Skeletal muscle tissue (tissue), 4 donors: ENCODE data around the gene FAM25G. TPM values are rescaled to one million over a fixed set of nuclear protein-coding genes. Genes with fewer than 3 reads are reported as not detected.
"Not testable (repeated sequence)": the region's sequence is repeated elsewhere in the genome, so short reads cannot be mapped to it uniquely, and the experiment has no call there.

Experiments used
- H3K27ac ChIP-seq: one replicate; pipeline ENCODE4 v1.7.0; 2013; ENCODE audit warnings: mild to moderate bottlenecking, low read depth, low read length, inconsistent platforms
- H3K27me3 ChIP-seq, 3 donors: one replicate each; pipeline ENCODE4 v1.7.0; 2013; ENCODE audit warnings: low read length in 3 of 3; ENCODE audit not compliant: control insufficient read depth in 3 of 3, insufficient read depth in 3 of 3
- H3K36me3 ChIP-seq, 3 donors: one replicate each; pipeline ENCODE4 v1.7.0; 2013; ENCODE audit warnings: low read length in 3 of 3; ENCODE audit not compliant: control insufficient read depth in 3 of 3, insufficient read depth in 3 of 3
- H3K4me1 ChIP-seq, 3 donors: one replicate each; pipeline ENCODE4 v1.7.0; 2013; ENCODE audit warnings: low read length in 3 of 3, mild to moderate bottlenecking in 3 of 3; ENCODE audit not compliant: control insufficient read depth in 3 of 3, insufficient read depth in 3 of 3
- H3K4me3 ChIP-seq, 3 donors: one replicate each; pipeline ENCODE4 v1.7.0; 2013; ENCODE audit warnings: low read length in 3 of 3
- H3K9ac ChIP-seq, 3 donors: one replicate each; pipeline ENCODE4 v1.7.0; 2013; ENCODE audit warnings: low read length in 3 of 3, mild to moderate bottlenecking in 3 of 3, moderate library complexity in 2 of 3, low read depth in 1 of 3
- H3K9me3 ChIP-seq, 3 donors: one replicate each; pipeline ENCODE4 v1.7.0; 2013; ENCODE audit warnings: low read length in 3 of 3; ENCODE audit not compliant: control insufficient read depth in 3 of 3
- total RNA-seq: library from RNA; depleted of rRNA; stranded (reverse); fragments of >200 nt; gene quantifications from one replicate; pipeline ENCODE4 v1.2.3, GENCODE V29; 2014
- donor health status: Osteomylitis.

FAM25G gene
- total RNA-seq, result not detected

DNA sequence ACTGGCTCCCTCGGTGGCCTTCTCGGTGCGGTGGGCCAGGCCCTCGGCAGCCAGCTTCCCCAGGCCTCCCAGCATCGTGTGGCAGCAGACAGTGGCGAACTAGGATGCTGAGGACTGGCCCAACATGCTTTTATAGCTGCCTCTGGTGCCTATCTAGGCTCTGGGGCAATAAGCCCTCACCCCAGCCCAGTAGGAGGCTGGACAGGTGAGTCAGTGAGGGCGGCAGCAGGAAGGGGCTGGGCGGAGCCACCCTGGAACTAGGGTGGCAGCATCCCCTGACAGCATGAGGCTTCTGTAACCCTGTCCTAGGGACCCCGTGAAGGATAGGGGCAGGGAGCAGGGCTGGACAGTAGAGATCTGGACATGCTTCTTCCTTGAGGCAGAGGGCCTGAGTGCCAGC, at the start of gene FAM25G:
Gene FAM25G, minus strand, starts transcription at position 101 of the 400 bp plus-strand sequence. Its CDS starts 26 bp downstream, at position 75.
- not testable (repeated sequence) for H3K36me3 ChIP-seq, H3K4me3 ChIP-seq, H3K27me3 ChIP-seq, H3K4me1 ChIP-seq, H3K27ac ChIP-seq, H3K9me3 ChIP-seq, H3K9ac ChIP-seq

DNA sequence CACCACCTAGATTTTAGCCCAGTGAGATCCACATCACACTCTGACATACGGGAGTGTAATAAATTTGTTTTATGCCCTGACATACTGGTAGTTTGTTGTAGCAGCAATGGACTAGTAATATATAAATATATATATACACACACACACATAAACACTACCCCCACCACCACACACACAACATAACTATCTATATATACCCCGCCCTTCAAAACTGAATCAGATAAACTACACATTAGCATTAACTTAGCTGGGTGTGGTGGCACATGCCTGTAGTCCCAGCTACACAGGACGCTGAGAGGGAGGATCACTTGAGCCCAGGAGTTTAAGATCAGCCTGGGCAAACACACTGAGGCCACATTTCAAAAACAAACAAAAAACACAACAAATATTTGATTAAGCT, 44.9 kb upstream of the FAM25G start:
- not testable (repeated sequence) for H3K4me1 ChIP-seq, H3K27ac ChIP-seq, H3K9ac ChIP-seq, H3K27me3 ChIP-seq, H3K36me3 ChIP-seq, H3K9me3 ChIP-seq, H3K4me3 ChIP-seq

DNA sequence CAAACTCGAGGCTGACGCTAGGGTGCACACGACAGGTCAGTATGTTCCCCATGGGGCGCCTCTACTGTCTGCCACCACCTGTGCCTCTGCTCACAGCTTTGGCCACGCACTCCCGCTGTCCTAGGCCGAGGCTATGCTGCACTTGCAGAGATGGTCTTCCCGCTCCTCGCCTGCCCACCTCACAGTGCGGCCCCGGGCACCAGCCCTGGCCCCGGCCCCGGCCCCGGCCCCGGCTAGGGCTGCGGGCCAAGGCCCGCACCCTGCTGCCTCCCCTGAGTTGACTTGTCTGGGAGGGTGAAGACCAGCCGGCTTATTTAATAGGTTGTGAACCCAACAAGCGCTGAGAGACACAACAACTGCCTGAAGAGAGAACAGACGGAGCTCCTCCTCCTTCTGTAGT, 32.0 kb upstream of the FAM25G start, which contains the start of gene AGAP9:
Gene AGAP9, minus strand, starts transcription at position 164 of the 400 bp plus-strand sequence. Its CDS starts 112 bp downstream, at position 52.
- H3K9ac ChIP-seq, H3K4me3 ChIP-seq, H3K9me3 ChIP-seq, H3K4me1 ChIP-seq, H3K27me3 ChIP-seq, H3K27ac ChIP-seq, H3K36me3 ChIP-seq: not testable (repeated sequence)

DNA sequence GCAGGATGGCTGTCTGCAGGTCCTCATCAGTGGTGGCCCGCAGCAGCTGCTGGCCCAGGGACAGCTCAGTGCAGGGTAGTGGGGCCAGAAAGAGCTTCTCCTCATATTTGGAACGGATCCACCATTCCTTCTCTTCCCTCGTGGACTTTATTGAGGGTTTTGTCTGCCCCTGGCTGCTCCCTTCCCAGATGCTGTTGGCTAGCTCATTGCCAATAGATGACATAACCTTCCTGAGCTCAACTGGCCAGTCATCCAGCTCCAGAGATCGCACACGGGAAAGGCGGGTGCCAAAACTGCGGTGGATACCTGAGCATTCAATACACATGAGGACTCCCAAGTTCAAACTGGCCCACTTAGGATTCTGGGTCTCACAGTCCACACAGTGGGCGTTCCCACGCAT, 10.8 kb upstream of the FAM25G start:
- H3K27ac ChIP-seq, H3K4me3 ChIP-seq, H3K27me3 ChIP-seq, H3K36me3 ChIP-seq, H3K9ac ChIP-seq, H3K9me3 ChIP-seq, H3K4me1 ChIP-seq: not testable (repeated sequence)

DNA sequence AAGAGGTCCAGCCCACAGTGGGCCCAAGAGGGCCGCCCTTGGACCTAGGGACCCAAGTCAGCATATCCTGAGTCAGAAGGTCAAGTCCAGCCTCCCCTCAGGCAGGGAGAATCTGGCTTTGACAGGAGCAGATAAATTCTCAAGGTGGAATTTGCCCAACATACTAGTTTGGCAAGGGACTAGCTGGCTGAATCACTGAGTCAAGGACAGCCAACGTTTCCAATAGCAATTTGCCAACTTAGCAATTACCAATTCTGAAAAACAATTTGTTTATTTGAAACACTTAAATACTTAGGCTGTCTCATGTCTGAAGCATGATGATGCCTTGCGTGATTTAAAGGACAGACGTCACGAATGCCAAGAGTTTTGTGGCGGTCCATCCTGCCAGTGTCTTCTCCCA, 2.7 kb upstream of the FAM25G start:
- not testable (repeated sequence) for H3K4me3 ChIP-seq, H3K36me3 ChIP-seq, H3K27me3 ChIP-seq, H3K9me3 ChIP-seq, H3K27ac ChIP-seq, H3K4me1 ChIP-seq, H3K9ac ChIP-seq

DNA sequence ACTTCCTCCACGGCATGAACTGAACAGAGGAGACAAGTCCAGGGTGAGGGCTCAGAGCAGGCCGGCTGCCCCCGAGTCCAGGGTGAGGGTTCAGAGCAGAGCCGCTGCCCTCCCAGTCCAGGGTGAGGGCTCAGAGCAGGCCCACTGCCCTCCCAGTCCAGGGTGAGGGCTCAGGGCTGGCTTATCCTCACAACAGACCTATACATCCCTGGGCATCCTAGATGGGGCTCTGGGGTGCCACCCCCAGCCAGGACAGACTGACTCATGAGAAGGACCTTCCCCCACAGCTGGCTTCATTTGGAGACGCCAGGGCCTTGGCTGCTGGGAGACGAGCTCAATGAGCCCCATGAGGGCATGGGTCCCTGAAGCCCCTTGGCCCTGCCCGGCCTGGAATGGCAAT, 1.9 kb downstream of the FAM25G start:
- H3K4me3 ChIP-seq, H3K27ac ChIP-seq, H3K9me3 ChIP-seq, H3K36me3 ChIP-seq, H3K27me3 ChIP-seq, H3K9ac ChIP-seq, H3K4me1 ChIP-seq: not testable (repeated sequence)

DNA sequence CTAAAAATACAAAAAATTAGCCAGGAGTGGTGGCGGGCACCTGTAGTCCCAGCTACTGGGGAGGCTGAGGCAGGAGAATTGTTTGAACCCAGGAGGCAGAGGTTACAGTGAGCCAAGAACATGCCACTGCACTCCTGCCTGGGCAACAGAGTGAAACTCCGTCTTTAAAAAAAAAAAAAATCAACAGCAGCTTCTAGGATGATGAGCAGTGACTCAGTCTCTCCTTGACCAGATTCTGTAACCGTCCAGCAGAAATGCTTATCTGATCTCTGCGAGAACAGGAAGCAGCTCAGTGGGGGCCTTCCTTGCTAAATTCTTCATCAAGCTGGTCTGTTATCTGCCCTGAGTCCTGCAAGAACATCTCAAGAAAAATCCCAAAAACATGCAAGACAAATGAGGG, 5.6 kb downstream of the FAM25G start:
- not testable (repeated sequence) for H3K4me3 ChIP-seq, H3K36me3 ChIP-seq, H3K27me3 ChIP-seq, H3K9ac ChIP-seq, H3K4me1 ChIP-seq, H3K27ac ChIP-seq, H3K9me3 ChIP-seq

DNA sequence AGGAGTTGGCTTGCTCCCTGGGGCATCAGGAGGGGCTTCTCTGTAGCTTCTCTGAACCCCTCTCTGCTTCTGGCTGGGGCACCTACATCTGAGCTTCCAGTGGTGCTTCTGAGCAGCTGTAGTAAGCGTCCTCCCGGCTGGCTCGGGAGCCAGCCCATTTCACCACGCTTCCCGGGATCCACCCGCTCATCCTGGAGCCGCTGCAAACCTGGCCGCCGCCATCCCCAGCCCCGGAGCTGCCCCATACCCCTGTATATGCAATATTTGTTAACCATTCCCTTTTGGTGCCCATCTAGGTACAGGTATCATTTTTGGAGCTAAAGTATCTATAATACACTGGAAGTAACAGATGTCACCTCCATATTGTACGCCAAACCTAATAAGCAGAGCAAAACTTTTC, 6.7 kb downstream of the FAM25G start:
- H3K4me1 ChIP-seq, H3K36me3 ChIP-seq, H3K9me3 ChIP-seq, H3K27ac ChIP-seq, H3K4me3 ChIP-seq, H3K9ac ChIP-seq, H3K27me3 ChIP-seq: not testable (repeated sequence)

DNA sequence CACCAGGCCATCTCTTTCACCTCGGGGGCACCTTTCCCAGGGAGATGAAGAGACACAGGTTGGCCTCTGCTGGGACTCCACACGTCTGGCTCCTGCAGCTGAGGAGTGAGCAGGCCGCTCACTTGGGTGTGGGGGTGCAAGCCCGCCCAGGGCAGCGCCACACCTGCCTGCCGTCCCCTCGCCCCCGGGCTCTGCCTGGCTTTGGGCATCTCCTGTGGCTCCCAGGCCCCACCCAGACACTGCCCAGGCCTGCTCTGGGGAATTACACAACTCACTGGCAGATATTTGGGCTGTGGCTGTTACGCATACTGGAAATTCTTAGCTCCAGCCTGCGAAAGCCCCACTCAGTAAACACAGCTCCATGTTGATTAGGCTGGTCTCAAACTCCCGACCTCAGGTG, 7.6 kb downstream of the FAM25G start, which contains the start of gene ANXA8:
Gene ANXA8, minus strand, starts transcription at position 193 of the 400 bp plus-strand sequence. Its CDS starts 182 bp downstream, at position 11.
- H3K27me3 ChIP-seq, H3K9me3 ChIP-seq, H3K27ac ChIP-seq, H3K4me1 ChIP-seq, H3K9ac ChIP-seq, H3K36me3 ChIP-seq, H3K4me3 ChIP-seq: not testable (repeated sequence)

DNA sequence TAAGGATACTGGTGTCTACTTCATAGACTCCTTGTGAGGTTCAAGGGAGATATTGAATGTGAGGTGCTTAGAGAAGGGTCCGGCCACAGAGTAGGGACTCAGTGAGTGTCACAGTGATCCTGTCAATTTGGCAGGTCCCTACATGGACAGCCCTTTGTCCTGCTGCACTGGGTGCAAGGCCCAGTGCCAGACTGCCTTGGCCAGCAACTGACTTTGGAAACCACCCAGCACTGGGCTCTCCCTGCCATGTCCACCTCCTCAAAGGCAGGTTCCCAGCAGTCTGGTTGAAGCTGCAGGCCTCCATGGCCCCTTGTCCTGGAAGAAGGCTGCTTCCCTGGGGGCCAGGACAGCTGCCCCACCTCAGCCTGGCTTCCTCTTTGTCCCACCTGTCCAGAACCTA, 9.1 kb downstream of the FAM25G start:
- not testable (repeated sequence) for H3K36me3 ChIP-seq, H3K4me1 ChIP-seq, H3K27ac ChIP-seq, H3K9ac ChIP-seq, H3K4me3 ChIP-seq, H3K9me3 ChIP-seq, H3K27me3 ChIP-seq

DNA sequence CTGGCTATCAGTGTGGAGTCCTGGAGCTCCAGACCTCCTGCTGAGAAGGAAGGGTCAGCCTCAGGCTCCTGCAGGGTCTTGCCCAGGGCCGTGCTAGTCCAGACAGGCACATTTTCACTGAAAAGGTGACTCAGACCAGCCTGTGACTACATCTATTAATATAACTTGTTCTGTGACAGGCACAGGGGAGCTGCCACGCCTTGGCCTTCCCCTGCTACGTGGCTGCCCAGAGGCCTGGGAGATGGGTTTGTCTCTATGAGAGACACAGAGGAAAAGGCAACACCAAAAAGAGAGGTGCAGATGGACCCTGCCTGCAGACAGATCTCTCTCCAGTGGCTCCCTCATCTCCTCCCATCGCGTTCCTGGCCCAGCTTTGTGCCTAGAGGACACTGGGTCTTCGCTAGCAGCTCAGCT, 9.7 kb downstream of the FAM25G start:
- H3K36me3 ChIP-seq, H3K9ac ChIP-seq, H3K27me3 ChIP-seq, H3K4me1 ChIP-seq, H3K27ac ChIP-seq, H3K4me3 ChIP-seq, H3K9me3 ChIP-seq: not testable (repeated sequence)
